OCI-LY7 (cell line): ENCODE data around the gene UGT3A2. TPM values are rescaled to one million over a fixed set of nuclear protein-coding genes. Genes with fewer than 3 reads are reported as not detected.

Experiments
- BruUV-seq: library from RNA; stranded (reverse); fragments of 400-500 nt; replicated peaks from 2 replicates; lab custom pipeline; 2021; lab: Mats Ljungman, UMichigan
- CTCF ChIA-PET: fragments of 300-600 bp; sonication (Branson Sonifier 250); formaldehyde crosslinking; loops from one replicate; lab custom pipeline; 2022; ENCODE audit warnings: antibody characterized with exemption; ENCODE audit not compliant: unreplicated experiment; lab: Charles Lee
- POLR2A ChIA-PET: fragments of 300-600 bp; sonication (Branson Sonifier 250); formaldehyde crosslinking; loops from one replicate; lab custom pipeline; 2022; ENCODE audit warnings: antibody characterized with exemption; lab: Charles Lee
- DNase-seq: peaks from one replicate; pipeline ENCODE4 v3.0.0-alpha.2; 2015; ENCODE audit warnings: low spot score
- H2AFZ ChIP-seq: fragments of 200-600 bp; sonication (generic), shearing (Covaris generic); 2 replicates; pipeline ENCODE4 v1.6.1; 2014; ENCODE audit warnings: mild to moderate bottlenecking, antibody characterized with exemption, low read length, moderate library complexity
- H3K27ac ChIP-seq: fragments of 200-600 bp; sonication (generic); 2 replicates; pipeline ENCODE4 v1.5.1; 2014; ENCODE audit warnings: mixed run types, low read depth, mild to moderate bottlenecking, moderate library complexity, low read length, inconsistent platforms; ENCODE audit not compliant: poor library complexity, severe bottlenecking
- H3K36me3 ChIP-seq: fragments of 200-600 bp; sonication (generic); 2 replicates; pipeline ENCODE4 v1.6.1; 2014; ENCODE audit warnings: mild to moderate bottlenecking, antibody characterized with exemption, low read length, moderate library complexity, mixed read lengths; ENCODE audit not compliant: insufficient read depth
- H3K4me1 ChIP-seq: fragments of 200-600 bp; sonication (generic); 2 replicates; pipeline ENCODE4 v1.5.1; 2014; ENCODE audit warnings: mild to moderate bottlenecking, low read length; ENCODE audit not compliant: insufficient read depth, poor library complexity, severe bottlenecking
- H3K4me2 ChIP-seq: fragments of 200-600 bp; sonication (generic); 2 replicates; pipeline ENCODE4 v1.6.1; 2014; ENCODE audit warnings: mild to moderate bottlenecking, low read length
- H3K4me3 ChIP-seq: fragments of 200-600 bp; sonication (generic); 2 replicates; pipeline ENCODE4 v1.5.1; 2014; ENCODE audit warnings: mild to moderate bottlenecking, low read depth, low read length; ENCODE audit not compliant: poor library complexity, severe bottlenecking
- H3K79me2 ChIP-seq: fragments of 200-600 bp; sonication (generic); 2 replicates; pipeline ENCODE4 v1.6.1; 2016; ENCODE audit warnings: low read depth, mild to moderate bottlenecking, low read length, moderate library complexity, mixed read lengths; ENCODE audit not compliant: insufficient read depth
- H3K9me2 ChIP-seq: fragments of 200-600 bp; sonication (generic); 2 replicates; pipeline ENCODE4 v1.6.1; 2016; ENCODE audit warnings: mild to moderate bottlenecking, low read length, mixed read lengths; ENCODE audit not compliant: insufficient read depth
- H3K9me3 ChIP-seq: fragments of 200-600 bp; sonication (generic); 2 replicates; pipeline ENCODE4 v1.6.1; 2014; ENCODE audit warnings: mild to moderate bottlenecking, mixed run types, low read length, mixed read lengths
- H4K20me1 ChIP-seq: fragments of 200-600 bp; sonication (generic); 2 replicates; pipeline ENCODE4 v1.6.1; 2014; ENCODE audit warnings: mild to moderate bottlenecking, antibody characterized with exemption, low read length, moderate library complexity, mixed read lengths; ENCODE audit not compliant: insufficient read depth
- EZH2phosphoT487 ChIP-seq: fragments of 200-600 bp; sonication (generic); IDR thresholded peaks from 2 replicates; pipeline ENCODE4 v1.6.1; 2018; ENCODE audit warnings: low read depth, borderline replicate concordance, mild to moderate bottlenecking, mixed run types, antibody characterized with exemption, low read length, moderate library complexity, mixed read lengths
- intact Hi-C: fragments of 100-400 bp; cut with micrococcal nuclease; formaldehyde crosslinking; loops from one replicate; pipeline ENCODE4 v1.10.0; 2022; ENCODE audit not compliant: unreplicated experiment
- total RNA-seq, 2 experiments: library from RNA; depleted of rRNA in 1 of 2; stranded (reverse); fragments of >200 nt in 1 of 2; shearing (Covaris generic) in 1 of 2; gene quantifications; 2 replicates each; pipeline ENCODE4 v1.2.3, GENCODE V29; 2014 to 2022
- TF ChIP-seq, protein P1 (sequence below): fragments of 200-600 bp; sonication (generic); conservative IDR thresholded peaks from 2 replicates; pipeline ENCODE4 v1.5.1; 2014; ENCODE audit warnings: mild to moderate bottlenecking, antibody characterized with exemption, low read length, moderate library complexity, mixed read lengths

Gene UGT3A2
- total RNA-seq, 2 experiments from 2014 or later: 0.13 TPM; not detected in 1

DNA sequence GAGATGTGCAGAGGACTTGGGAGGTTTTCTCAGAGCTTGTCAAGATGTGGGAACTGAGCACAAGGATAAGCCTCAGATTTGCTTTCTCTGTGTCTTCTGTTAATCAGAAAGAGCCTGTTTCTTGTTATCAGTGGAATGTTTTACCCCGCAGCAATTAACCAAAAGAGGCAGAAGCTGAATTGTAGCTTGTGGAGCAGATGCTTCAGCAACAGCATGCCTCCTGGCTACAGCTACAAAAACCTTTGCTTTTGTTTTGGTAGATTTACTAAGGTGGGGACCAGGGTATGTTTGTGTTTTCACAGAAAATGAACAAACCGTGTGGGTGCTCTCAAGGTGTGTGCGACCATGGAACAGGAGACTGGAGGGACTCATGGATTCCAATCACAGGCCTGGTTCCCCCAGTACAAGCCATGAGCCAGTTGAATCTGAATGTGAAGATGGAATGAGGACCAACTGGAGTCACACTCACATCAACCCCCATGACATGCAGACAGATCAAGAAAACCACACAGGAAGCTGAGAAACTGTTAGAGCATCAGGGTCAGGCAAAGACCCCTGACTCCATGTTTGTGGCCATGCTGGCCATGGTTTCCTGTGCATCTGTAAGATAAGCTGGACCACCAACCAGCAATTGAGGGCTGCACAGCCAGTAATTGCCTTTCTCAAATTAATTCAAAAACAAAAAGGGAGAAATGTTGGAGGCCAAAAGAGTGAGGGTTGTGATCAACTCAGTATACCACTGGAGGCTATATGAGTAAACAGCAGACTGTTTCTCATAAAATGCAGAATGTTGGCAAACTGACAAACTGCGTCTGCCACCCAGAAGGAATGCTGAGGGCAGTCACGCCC is 6.9 kb downstream of the UGT3A2 start:
- Histone ChIP-seq H3K4me1 (no peaks in the 10 kb centered on the region), H3K79me2 (no peaks in the 10 kb centered on the region), H3K36me3 (no peaks in the 10 kb centered on the region), H3K9me2 (no peaks in the 10 kb centered on the region), H3K4me3 (no peak overlapping the region), H3K4me2 (no peak overlapping the region), H3K27ac (no peak overlapping the region), H3K9me3 (no peaks in the 10 kb centered on the region), H2AFZ (no peak overlapping the region), H4K20me1 (no peaks in the 10 kb centered on the region)
- POLR2A ChIA-PET: interaction anchor here (0.7 kb wide), 1 partner anchor 1254 kb away, joined by 3 read pairs; no protein-coding TSS in a partner anchor
- intact Hi-C loops: no loop called here
- no peak for TF ChIP-seq EZH2phosphoT487
- TF ChIP-seq, protein P1, sequence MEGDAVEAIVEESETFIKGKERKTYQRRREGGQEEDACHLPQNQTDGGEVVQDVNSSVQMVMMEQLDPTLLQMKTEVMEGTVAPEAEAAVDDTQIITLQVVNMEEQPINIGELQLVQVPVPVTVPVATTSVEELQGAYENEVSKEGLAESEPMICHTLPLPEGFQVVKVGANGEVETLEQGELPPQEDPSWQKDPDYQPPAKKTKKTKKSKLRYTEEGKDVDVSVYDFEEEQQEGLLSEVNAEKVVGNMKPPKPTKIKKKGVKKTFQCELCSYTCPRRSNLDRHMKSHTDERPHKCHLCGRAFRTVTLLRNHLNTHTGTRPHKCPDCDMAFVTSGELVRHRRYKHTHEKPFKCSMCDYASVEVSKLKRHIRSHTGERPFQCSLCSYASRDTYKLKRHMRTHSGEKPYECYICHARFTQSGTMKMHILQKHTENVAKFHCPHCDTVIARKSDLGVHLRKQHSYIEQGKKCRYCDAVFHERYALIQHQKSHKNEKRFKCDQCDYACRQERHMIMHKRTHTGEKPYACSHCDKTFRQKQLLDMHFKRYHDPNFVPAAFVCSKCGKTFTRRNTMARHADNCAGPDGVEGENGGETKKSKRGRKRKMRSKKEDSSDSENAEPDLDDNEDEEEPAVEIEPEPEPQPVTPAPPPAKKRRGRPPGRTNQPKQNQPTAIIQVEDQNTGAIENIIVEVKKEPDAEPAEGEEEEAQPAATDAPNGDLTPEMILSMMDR: no peak
- no TSS peak for BruUV-seq
- CTCF ChIA-PET: no interaction called here
- no peak for DNase-seq

DNA sequence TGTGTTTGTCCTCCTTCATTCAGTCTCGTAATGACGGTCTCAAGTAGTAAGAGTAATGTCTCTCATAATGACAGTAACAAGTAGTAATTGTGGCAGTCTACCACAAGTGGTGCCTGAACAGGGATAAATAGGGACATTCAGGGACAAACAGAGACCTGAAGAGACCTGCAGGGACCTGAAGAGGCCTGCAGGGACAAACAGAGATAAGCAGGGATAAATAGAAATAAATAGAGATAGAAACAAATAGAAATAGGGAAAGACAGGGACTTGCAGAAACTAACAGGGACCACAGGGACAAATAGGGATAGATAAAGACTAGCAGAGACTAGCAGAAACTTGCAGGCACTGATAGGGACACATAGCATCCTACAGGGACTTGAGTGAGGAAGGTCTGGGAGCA is 7.9 kb downstream of the UGT3A2 start:
- Histone ChIP-seq H3K36me3 (no peaks in the 10 kb centered on the region), H3K4me2 (no peak overlapping the region), H2AFZ (no peak overlapping the region), H3K9me2 (no peaks in the 10 kb centered on the region), H3K4me3 (no peak overlapping the region), H3K79me2 (no peaks in the 10 kb centered on the region), H3K27ac (no peak overlapping the region), H4K20me1 (no peaks in the 10 kb centered on the region), H3K4me1 (no peaks in the 10 kb centered on the region), H3K9me3 (no peaks in the 10 kb centered on the region)
- CTCF ChIA-PET: no interaction called here
- no TSS peak for BruUV-seq
- POLR2A ChIA-PET: interaction anchor here (0.5 kb wide), 1 partner anchor 207 kb away, joined by 7 read pairs; no protein-coding TSS in a partner anchor
- DNase-seq: no peak
- TF ChIP-seq EZH2phosphoT487: no peak
- TF ChIP-seq, protein P1: no peak
- intact Hi-C loops: no loop called here

DNA sequence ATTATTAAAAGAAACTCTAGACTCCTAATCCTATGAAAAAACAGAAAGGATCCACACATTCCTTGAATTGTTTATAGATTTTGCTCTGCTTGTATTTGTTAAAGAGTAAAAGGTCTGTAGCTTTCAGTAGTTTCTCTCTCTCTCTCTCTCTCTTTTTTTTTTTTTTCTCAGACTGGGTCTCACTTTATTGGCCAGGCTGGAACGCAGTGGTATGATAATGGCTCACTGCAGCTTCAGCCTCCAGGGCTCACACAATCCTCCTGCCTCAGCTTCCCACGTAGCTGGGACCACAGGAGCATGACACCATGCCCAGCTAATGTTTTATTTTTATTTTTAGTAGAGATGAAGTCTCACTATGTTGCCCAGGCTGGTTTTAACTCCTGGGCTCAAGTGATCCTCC is 9.3 kb downstream of the UGT3A2 start:
- Histone ChIP-seq H3K4me2 (no peak overlapping the region), H3K79me2 (no peaks in the 10 kb centered on the region), H3K9me3 (no peaks in the 10 kb centered on the region), H3K4me1 (no peaks in the 10 kb centered on the region), H2AFZ (no peak overlapping the region), H3K9me2 (no peaks in the 10 kb centered on the region), H4K20me1 (no peaks in the 10 kb centered on the region), H3K27ac (no peak overlapping the region), H3K36me3 (no peaks in the 10 kb centered on the region), H3K4me3 (no peak overlapping the region)
- intact Hi-C loops: no loop called here
- DNase-seq: no peak
- ChIA-PET CTCF (no interaction called here), POLR2A (no interaction called here)
- TF ChIP-seq, protein P1: no peak
- no peak for TF ChIP-seq EZH2phosphoT487
- no TSS peak for BruUV-seq
